Transverse colon (tissue), 3 donors: ENCODE results near the gene ERMARD.

Source experiments
- CTCF ChIP-seq, 5 experiments: fragments of 200-600 bp in 3 of 5; fragments of 450-650 bp in 2 of 5; sonication (generic) in 3 of 5; IDR thresholded peaks; 1 replicate in 2 of 5; 2 replicates in 3 of 5; pipeline ENCODE4 v1.5.1; 2016 to 2017; ENCODE audit warnings: antibody characterized with exemption in 5 of 5, inconsistent platforms in 3 of 5, mild to moderate bottlenecking in 2 of 5, moderate library complexity in 1 of 5
- POLR2A ChIP-seq: fragments of 450-650 bp; IDR thresholded peaks from one replicate; pipeline ENCODE4 v1.6.1; 2016; ENCODE audit warnings: antibody characterized with exemption, mild to moderate bottlenecking, moderate library complexity

GRCh38 chr6:169812257-169812644 is 60.8 kb downstream of the ERMARD start:
- TF ChIP-seq CTCF (IDR thresholded peaks at IDR 0.05) = no peak
- no peak for TF ChIP-seq POLR2A
